Suprapubic skin (tissue), 4 donors: ENCODE measurements around the gene CDH4. TPM values are rescaled to one million over a fixed set of nuclear protein-coding genes. Genes with fewer than 3 reads are reported as not detected.

Experiments
- DNase-seq, 2 donors: peaks; one replicate each; pipeline ENCODE4 v3.0.0-alpha.2; 2019; ENCODE audit warnings: low spot score in 2 of 2
- H3K27ac ChIP-seq: fragments of 200-600 bp; sonication (generic); one replicate; pipeline ENCODE4 v1.5.1; 2019
- H3K27me3 ChIP-seq: fragments of 200-600 bp; sonication (generic); one replicate; pipeline ENCODE4 v1.5.1; 2019
- H3K36me3 ChIP-seq: fragments of 200-600 bp; sonication (generic); one replicate; pipeline ENCODE4 v1.5.1; 2019
- H3K4me1 ChIP-seq: fragments of 200-600 bp; sonication (generic); one replicate; pipeline ENCODE4 v1.5.1; 2019
- H3K4me3 ChIP-seq: fragments of 200-600 bp; sonication (generic); one replicate; pipeline ENCODE4 v1.5.1; 2019; ENCODE audit warnings: mild to moderate bottlenecking
- H3K9me3 ChIP-seq: fragments of 200-600 bp; sonication (generic); one replicate; pipeline ENCODE4 v1.5.1; 2019
- EP300 ChIP-seq: sonication (generic); formaldehyde crosslinking; IDR thresholded peaks from one replicate; pipeline ENCODE4 v1.6.1; 2017; ENCODE audit warnings: antibody characterized with exemption
- POLR2A ChIP-seq, 2 donors: fragments of 450-650 bp; IDR thresholded peaks; one replicate each; pipeline ENCODE4 v1.6.1; 2017; ENCODE audit warnings: antibody characterized with exemption in 2 of 2, mild to moderate bottlenecking in 2 of 2, moderate library complexity in 2 of 2
- POLR2AphosphoS5 ChIP-seq, 3 donors: sonication (generic); formaldehyde crosslinking; IDR thresholded peaks; one replicate each; pipeline ENCODE4 v1.6.1; 2017; ENCODE audit warnings: antibody characterized with exemption in 3 of 3
- WGBS: methylation state at CpG from one replicate; pipeline ENCODE4 v1.1.5; 2018; 5-methylcytosine and 5-hydroxymethylcytosine counted together
- total RNA-seq, 4 donors: library from RNA; depleted of rRNA; stranded (reverse); fragments of >200 nt; gene quantifications; one replicate each; pipeline ENCODE4 v1.1.0, GENCODE V29; 2016
- TF ChIP-seq, protein P1 (sequence below), 2 donors: fragments of 200-600 bp in 1 of 2; fragments of 450-650 bp in 1 of 2; sonication (generic) in 1 of 2; IDR thresholded peaks; one replicate each; pipeline ENCODE4 v1.5.1; 2016 to 2019; ENCODE audit warnings: antibody characterized with exemption in 2 of 2, mild to moderate bottlenecking in 1 of 2, moderate library complexity in 1 of 2

Gene CDH4
- total RNA-seq, 4 donors from 2014 or later = 0.91 to 5.9 (median 2.6) TPM

DNA sequence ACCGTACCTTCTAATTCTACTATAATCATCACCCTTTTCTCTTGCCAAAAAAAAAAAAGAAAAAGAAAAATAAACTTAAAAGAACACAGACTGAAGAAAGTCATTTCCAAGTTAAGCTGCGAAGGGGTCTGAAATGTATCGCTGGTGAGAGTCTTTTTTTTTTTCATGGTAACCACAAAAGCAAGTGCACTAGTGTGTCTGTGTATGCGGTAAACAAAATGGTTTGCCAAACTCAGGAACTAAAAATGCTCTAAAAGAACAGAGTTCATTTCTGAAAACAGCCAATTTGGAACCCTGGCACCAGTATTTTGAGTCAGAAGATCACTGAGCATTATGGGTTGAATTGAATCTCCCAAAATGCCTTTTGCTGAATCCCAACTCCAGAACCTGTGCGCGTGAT lies 46.6 kb downstream of the CDH4 start:
- WGBS = 84% methylated on average over 6 of the region's 6 CpGs
- Histone ChIP-seq H3K4me1 (no peaks in the 10 kb centered on the region), H3K27me3 (peaks cover 13% of the 10 kb centered on the region)

GRCh38 chr20:61299104-61299503 lies 47.0 kb downstream of the CDH4 start:
- WGBS = 73% methylated on average over 11 of the region's 11 CpGs

More for the DNA sequence above, 46.6 kb downstream of the CDH4 start:
- Histone ChIP-seq H3K9me3 (no peaks in the 10 kb centered on the region), H3K4me3 (no peak overlapping the region), H3K36me3 (no peaks in the 10 kb centered on the region), H3K27ac (no peak overlapping the region)
- no peak for DNase-seq
- TF ChIP-seq POLR2A (IDR thresholded peaks at IDR 0.05) (no peak), EP300 (no peak)
- TF ChIP-seq, protein P1, sequence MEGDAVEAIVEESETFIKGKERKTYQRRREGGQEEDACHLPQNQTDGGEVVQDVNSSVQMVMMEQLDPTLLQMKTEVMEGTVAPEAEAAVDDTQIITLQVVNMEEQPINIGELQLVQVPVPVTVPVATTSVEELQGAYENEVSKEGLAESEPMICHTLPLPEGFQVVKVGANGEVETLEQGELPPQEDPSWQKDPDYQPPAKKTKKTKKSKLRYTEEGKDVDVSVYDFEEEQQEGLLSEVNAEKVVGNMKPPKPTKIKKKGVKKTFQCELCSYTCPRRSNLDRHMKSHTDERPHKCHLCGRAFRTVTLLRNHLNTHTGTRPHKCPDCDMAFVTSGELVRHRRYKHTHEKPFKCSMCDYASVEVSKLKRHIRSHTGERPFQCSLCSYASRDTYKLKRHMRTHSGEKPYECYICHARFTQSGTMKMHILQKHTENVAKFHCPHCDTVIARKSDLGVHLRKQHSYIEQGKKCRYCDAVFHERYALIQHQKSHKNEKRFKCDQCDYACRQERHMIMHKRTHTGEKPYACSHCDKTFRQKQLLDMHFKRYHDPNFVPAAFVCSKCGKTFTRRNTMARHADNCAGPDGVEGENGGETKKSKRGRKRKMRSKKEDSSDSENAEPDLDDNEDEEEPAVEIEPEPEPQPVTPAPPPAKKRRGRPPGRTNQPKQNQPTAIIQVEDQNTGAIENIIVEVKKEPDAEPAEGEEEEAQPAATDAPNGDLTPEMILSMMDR (IDR thresholded peaks at IDR 0.05) = no peak

GRCh38 chr20:61299618-61300017 lies 47.6 kb downstream of the CDH4 start:
- no peaks in the 10 kb centered on the region for H3K4me1 ChIP-seq
- no peak overlapping the region for H3K27ac ChIP-seq
- TF ChIP-seq POLR2AphosphoS5 (IDR thresholded peaks at IDR 0.05) (no peak), EP300 (no peak), POLR2A (IDR thresholded peaks at IDR 0.05) (no peak)
- TF ChIP-seq, protein P1 (IDR thresholded peaks at IDR 0.05) = no peak
- no peaks in the 10 kb centered on the region for H3K9me3 ChIP-seq
- no peak for DNase-seq
- no peaks in the 10 kb centered on the region for H3K36me3 ChIP-seq
- 33% methylated on average over 7 of the region's 7 CpGs for WGBS
- H3K27me3 ChIP-seq = peaks cover 13% of the 10 kb centered on the region
- H3K4me3 ChIP-seq = no peak overlapping the region

More at GRCh38 chr20:61299104-61299503, 47.0 kb downstream of the CDH4 start:
- Histone ChIP-seq H3K36me3 (no peaks in the 10 kb centered on the region), H3K4me3 (no peak overlapping the region), H3K27me3 (peaks cover 13% of the 10 kb centered on the region), H3K27ac (no peak overlapping the region), H3K9me3 (no peaks in the 10 kb centered on the region), H3K4me1 (no peaks in the 10 kb centered on the region)
- no peak for DNase-seq
- TF ChIP-seq POLR2A (IDR thresholded peaks at IDR 0.05) (no peak), EP300 (no peak), POLR2AphosphoS5 (IDR thresholded peaks at IDR 0.05) (no peak)

- H3K27me3 ChIP-seq = peaks cover 13% of the 10 kb centered on the region
- 88% methylated on average over 14 of the region's 14 CpGs for WGBS
- TF ChIP-seq EP300 = no peak
- no peak for TF ChIP-seq POLR2A (IDR thresholded peaks at IDR 0.05)
- no peak for TF ChIP-seq POLR2AphosphoS5 (IDR thresholded peaks at IDR 0.05)
- TF ChIP-seq, protein P1 (IDR thresholded peaks at IDR 0.05) = no peak
- no peak overlapping the region for H3K27ac ChIP-seq
- H3K36me3 ChIP-seq = no peaks in the 10 kb centered on the region
- H3K4me1 ChIP-seq = no peaks in the 10 kb centered on the region
- DNase-seq = no peak
- H3K4me3 ChIP-seq = no peak overlapping the region
- H3K9me3 ChIP-seq = no peaks in the 10 kb centered on the region
Measured at GRCh38 chr20:61300293-61300692, 48.2 kb downstream of the CDH4 start.

DNA sequence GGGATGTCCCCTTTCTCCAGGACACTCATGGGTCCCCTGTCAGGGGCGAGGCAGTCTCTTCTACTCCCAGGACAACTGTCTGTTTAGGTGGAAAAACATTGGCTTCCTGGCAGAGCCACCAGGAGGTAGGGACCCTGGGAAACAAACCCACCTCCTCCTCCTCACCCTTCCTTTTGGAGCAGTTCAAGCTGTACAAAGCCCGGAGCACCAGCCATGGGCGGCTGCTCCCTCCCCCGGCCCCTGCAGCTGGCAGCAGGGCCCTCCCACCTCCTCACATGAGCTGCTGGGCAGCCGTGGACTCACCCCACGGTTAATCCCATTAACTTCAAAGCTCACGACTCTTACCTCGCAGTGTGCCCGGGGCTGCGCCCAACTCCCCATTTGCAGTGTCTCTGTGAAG lies 48.6 kb downstream of the CDH4 start:
- 76% methylated on average over 9 of the region's 10 CpGs for WGBS
- Histone ChIP-seq H3K27ac (no peak overlapping the region), H3K4me1 (no peaks in the 10 kb centered on the region)

More for the DNA sequence above, 48.6 kb downstream of the CDH4 start:
- Histone ChIP-seq H3K4me3 (no peak overlapping the region), H3K9me3 (no peaks in the 10 kb centered on the region), H3K36me3 (no peaks in the 10 kb centered on the region), H3K27me3 (peaks cover 13% of the 10 kb centered on the region)
- no peak for DNase-seq
- TF ChIP-seq EP300 (no peak), POLR2AphosphoS5 (IDR thresholded peaks at IDR 0.05) (no peak), POLR2A (IDR thresholded peaks at IDR 0.05) (no peak)
- TF ChIP-seq, protein P1 (IDR thresholded peaks at IDR 0.05) = no peak
